M059J (cell line): ENCODE data around the gene MPHOSPH8. TPM values are rescaled to one million over a fixed set of nuclear protein-coding genes. Genes with fewer than 3 reads are reported as not detected.
A peak's percentile ranks its signal among the peaks of the same experiment; 100 is the strongest.
"Not testable (repeated sequence)": the region's sequence is repeated elsewhere in the genome, so short reads cannot be mapped to it uniquely, and the experiment has no call there.

Experiments used
- DNase-seq: peaks from one replicate; pipeline ENCODE4 v3.0.0-alpha.2; 2012; ENCODE audit warnings: low read depth
- total RNA-seq: library from RNA; depleted of rRNA; stranded (reverse); fragments of >200 nt; shearing (Covaris generic); gene quantifications from 2 replicates; pipeline ENCODE4 v1.2.3, GENCODE V29; 2014; rRNA removed

MPHOSPH8 gene
- total RNA-seq, 1 experiment from 2014 or later: 10.3 TPM

- no peak for DNase-seq
These were observed 48.1 kb downstream of the MPHOSPH8 start for GRCh38 chr13:19681517-19681916.

GRCh38 chr13:19685034-19685433, 51.6 kb downstream of the MPHOSPH8 start:
- no peak for DNase-seq

- no peak for DNase-seq
These were observed 52.0 kb downstream of the MPHOSPH8 start for GRCh38 chr13:19685437-19685836.

GRCh38 chr13:19691447-19691846, 58.0 kb downstream of the MPHOSPH8 start:
- peak; percentile 55 for DNase-seq

GRCh38 chr13:19695428-19695827, 62.0 kb downstream of the MPHOSPH8 start:
- DNase-seq: no peak

GRCh38 chr13:19695829-19696228, 62.4 kb downstream of the MPHOSPH8 start:
- no peak for DNase-seq

GRCh38 chr13:19700963-19701362, 67.5 kb downstream of the MPHOSPH8 start:
- not testable (repeated sequence) for DNase-seq

GRCh38 chr13:19701619-19702018, 68.2 kb downstream of the MPHOSPH8 start:
- not testable (repeated sequence) for DNase-seq

GRCh38 chr13:19704256-19704655, 70.8 kb downstream of the MPHOSPH8 start:
- DNase-seq: not testable (repeated sequence)

GRCh38 chr13:19709039-19709438, 75.6 kb downstream of the MPHOSPH8 start:
- not testable (repeated sequence) for DNase-seq

- not testable (repeated sequence) for DNase-seq
These were observed 76.3 kb downstream of the MPHOSPH8 start for GRCh38 chr13:19709782-19710181.

GRCh38 chr13:19713186-19713965, 79.9 kb downstream of the MPHOSPH8 start:
- peak; percentile 82 for DNase-seq

- no peak for DNase-seq
These were observed 86.6 kb downstream of the MPHOSPH8 start for GRCh38 chr13:19720039-19720438.

Other genes starting within 250 kb of the MPHOSPH8 start
- gene TPTE2, start 72.1 kb upstream of the MPHOSPH8 start, total RNA-seq: not detected in 2 replicates
- 43.3 and 45.1 TPM in 2 replicates for gene PSPC1, start 149.3 kb downstream of the MPHOSPH8 start, total RNA-seq
- gene ZMYM5, start 230.0 kb downstream of the MPHOSPH8 start, total RNA-seq: 10.2 and 13.4 TPM in 2 replicates